Endothelial cell of umbilical vein (primary cell): ENCODE results near the gene KCMF1. TPM values are rescaled to one million over a fixed set of nuclear protein-coding genes. Genes with fewer than 3 reads are reported as not detected.

ENCODE experiments used
- BruUV-seq: library from RNA; stranded (reverse); fragments of 400-500 nt; replicated peaks from 2 replicates; lab custom pipeline; 2021; lab: Mats Ljungman, UMichigan
- CTCF ChIA-PET: fragments of 300-600, 350-600 bp; sonication (Branson Sonifier 250); formaldehyde crosslinking; loops from one replicate; lab custom pipeline; 2021; ENCODE audit warnings: antibody characterized with exemption, inconsistent platforms; lab: Charles Lee
- POLR2A ChIA-PET: fragments of 300-600, 350-600 bp; sonication (Branson Sonifier 250); formaldehyde crosslinking; loops from one replicate; lab custom pipeline; 2021; ENCODE audit warnings: antibody characterized with exemption, inconsistent platforms; lab: Charles Lee
- DNase-seq: peaks from one replicate; pipeline ENCODE4 v3.0.0-alpha.2; 2011; ENCODE audit warnings: low read depth, low spot score
- FAIRE-seq: peaks from 2 replicates; lab custom pipeline; 2011; peaks lifted over from hg19 to GRCh38; lab: Jason Lieb, UNC
- H2AFZ ChIP-seq: 2 replicates; pipeline ENCODE4 v1.6.0; 2012; ENCODE audit warnings: low read depth, low read length, control low read depth, inconsistent platforms
- H3K27ac ChIP-seq: 2 replicates; pipeline ENCODE4 v1.5.1; 2011; ENCODE audit warnings: low read depth, mild to moderate bottlenecking, control low read depth, low read length, moderate library complexity; ENCODE audit not compliant: insufficient read depth
- H3K27me3 ChIP-seq, 2 experiments: 2 replicates each; pipeline versions ENCODE4 v1.6.0 to v1.6.1; 2011; ENCODE audit warnings: low read length in 2 of 2, mixed read lengths in 1 of 2; ENCODE audit not compliant: control insufficient read depth in 2 of 2, insufficient read depth in 2 of 2
- H3K36me3 ChIP-seq, 2 experiments: 2 replicates in 1 of 2; 3 replicates in 1 of 2; pipeline ENCODE4 v1.5.1; 2011; ENCODE audit warnings: low read length in 2 of 2, mild to moderate bottlenecking in 1 of 2, moderate library complexity in 1 of 2; ENCODE audit not compliant: control insufficient read depth in 2 of 2, insufficient read depth in 2 of 2; ENCODE audit errors: extremely low read depth in 1 of 2
- H3K4me1 ChIP-seq: 3 replicates; pipeline ENCODE4 v1.5.1; 2011; ENCODE audit warnings: mild to moderate bottlenecking, low read length; ENCODE audit not compliant: control insufficient read depth, insufficient read depth; ENCODE audit errors: extremely low read depth
- H3K4me2 ChIP-seq: 2 replicates; pipeline ENCODE4 v1.6.1; 2011; ENCODE audit warnings: low read length, control low read depth, mixed read lengths; ENCODE audit not compliant: insufficient read depth
- H3K4me3 ChIP-seq, 3 experiments: fragments of 200-600 bp in 1 of 3; sonication (generic), shearing (Covaris generic) in 1 of 3; replicated peaks in 1 of 3; 2 replicates each; pipeline ENCODE4 v1.5.1; 2011 to 2016; ENCODE audit warnings: control low read depth in 3 of 3, low read length in 3 of 3, mild to moderate bottlenecking in 2 of 3, inconsistent platforms in 1 of 3, low read depth in 1 of 3, moderate library complexity in 1 of 3; ENCODE audit not compliant: insufficient read depth in 1 of 3
- H3K79me2 ChIP-seq: 2 replicates; pipeline ENCODE4 v1.6.0; 2012; ENCODE audit warnings: low read length, inconsistent platforms; ENCODE audit not compliant: control insufficient read depth, insufficient read depth
- H3K9ac ChIP-seq: replicated peaks from 2 replicates; pipeline ENCODE3; 2011; ENCODE audit warnings: low read length, control low read depth; ENCODE audit not compliant: insufficient read depth; ENCODE audit errors: extremely low read depth
- H3K9me1 ChIP-seq: replicated peaks from 3 replicates; pipeline ENCODE4 v1.6.0; 2011; ENCODE audit warnings: mild to moderate bottlenecking, low read length; ENCODE audit not compliant: control insufficient read depth, insufficient read depth; ENCODE audit errors: extremely low read depth
- H3K9me3 ChIP-seq: replicated peaks from 2 replicates; pipeline ENCODE4 v1.5.1; 2012; ENCODE audit warnings: low read length, inconsistent platforms; ENCODE audit not compliant: control insufficient read depth, insufficient read depth
- H4K20me1 ChIP-seq: replicated peaks from 2 replicates; pipeline ENCODE3; 2011; ENCODE audit warnings: mild to moderate bottlenecking, low read length; ENCODE audit not compliant: control insufficient read depth, insufficient read depth; ENCODE audit errors: extremely low read depth
- EZH2 ChIP-seq: IDR thresholded peaks from 2 replicates; pipeline ENCODE4 v1.6.1; 2012; ENCODE audit warnings: borderline replicate concordance, low read depth, mild to moderate bottlenecking, moderate library complexity, low read length, inconsistent platforms; ENCODE audit not compliant: severe bottlenecking
- FOS ChIP-seq: IDR thresholded peaks from 2 replicates; pipeline ENCODE4 v1.6.1; 2011; ENCODE audit warnings: mild to moderate bottlenecking, low read length, moderate library complexity, borderline replicate concordance; ENCODE audit not compliant: insufficient read depth
- GATA2 ChIP-seq: IDR thresholded peaks from 2 replicates; pipeline ENCODE4 v1.7.0; 2011; ENCODE audit warnings: low read depth, mild to moderate bottlenecking, moderate library complexity, mixed read lengths, low read length; ENCODE audit not compliant: insufficient read length, insufficient read depth
- JUN ChIP-seq: IDR thresholded peaks from 2 replicates; pipeline ENCODE4 v1.6.1; 2011; ENCODE audit warnings: borderline replicate concordance, low read depth; ENCODE audit not compliant: insufficient read length, insufficient read depth
- MYC ChIP-seq: IDR thresholded peaks from one replicate; pipeline ENCODE4 v1.6.1; 2011; ENCODE audit warnings: mild to moderate bottlenecking, low read depth, low read length
- POLR2A ChIP-seq: IDR thresholded peaks from 2 replicates; pipeline ENCODE4 v1.6.1; 2012; ENCODE audit warnings: low read depth, mild to moderate bottlenecking, control low read depth, low read length
- POLR2AphosphoS5 ChIP-seq: IDR thresholded peaks from 2 replicates; pipeline ENCODE4 v1.6.1; 2012; ENCODE audit warnings: low read depth, mild to moderate bottlenecking, control low read depth, low read length, moderate library complexity; ENCODE audit not compliant: insufficient read depth
- dilution Hi-C: fragments of 300-500 bp; cut with MboI; formaldehyde crosslinking; loops from one replicate; pipeline ENCODE4 v1.15.0; 2019; ENCODE audit warnings: low sequenced_read_pairs; ENCODE audit not compliant: extremely low pct_ligation_motif_present
- intact Hi-C: fragments of 100-400 bp; cut with micrococcal nuclease; formaldehyde crosslinking; loops from one replicate; pipeline ENCODE4 v1.10.0; 2022
- polyA plus RNA-seq, 4 experiments: library from polyadenylated mRNA; depleted of rRNA in 3 of 4; stranded (reverse) in 3 of 4; unstranded in 1 of 4; fragments of >200 nt; gene quantifications; 2 replicates each; pipeline versions ENCODE4 v1.2.1 to v1.2.3, GENCODE V29; 2011 to 2012; ENCODE audit warnings: missing spikeins in 1 of 4
- total RNA-seq: library from RNA; stranded (reverse); gene quantifications from 2 replicates; pipeline ENCODE4 v1.2.3, GENCODE V29; 2021
- TF ChIP-seq, protein P1 (sequence below), 2 donors: IDR thresholded peaks; 1 replicate in 1 of 2; 2 replicates in 1 of 2; pipeline ENCODE4 v1.5.1; 2011; ENCODE audit warnings: low read length in 2 of 2, mild to moderate bottlenecking in 2 of 2, moderate library complexity in 2 of 2, control low read depth in 1 of 2, inconsistent platforms in 1 of 2, low read depth in 1 of 2; ENCODE audit not compliant: insufficient read depth in 1 of 2; ENCODE audit errors: extremely low read depth in 1 of 2
- TF ChIP-seq, protein P2 (sequence below): IDR thresholded peaks from 2 replicates; pipeline ENCODE4 v1.6.1; 2011; ENCODE audit not compliant: insufficient read depth, insufficient read length

The KCMF1 gene
- total and polyA plus RNA-seq, 2 donors (not counting 3 experiments of a cell fraction or from before 2014, with no cell fraction given), result 49.3 to 78.4 TPM

DNA sequence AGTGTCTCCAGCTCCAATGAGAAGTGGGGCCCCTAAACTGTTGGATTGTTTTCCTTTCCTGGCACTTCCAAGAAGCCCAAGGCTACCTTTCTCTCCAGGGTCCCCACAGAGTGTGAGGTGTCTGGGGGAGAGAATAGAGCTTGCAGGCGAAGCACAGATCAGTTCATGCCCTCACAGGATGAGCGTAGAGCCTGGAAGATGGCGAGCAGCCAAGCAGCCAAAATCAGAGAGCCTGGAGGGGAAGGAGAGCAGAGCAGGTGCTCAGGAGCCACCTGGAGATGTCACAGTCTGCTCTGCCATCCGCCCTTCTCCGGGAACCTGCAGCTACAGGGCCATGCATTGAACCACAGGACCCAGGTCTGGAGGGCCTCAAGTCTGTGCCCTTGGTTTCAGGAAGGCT is 107.6 kb downstream of the KCMF1 start:
- Histone ChIP-seq H3K9me1 (no peaks in the 10 kb centered on the region), H3K36me3 (no peaks in the 10 kb centered on the region), H3K4me3 (no peak overlapping the region), H3K9me3 (no peaks in the 10 kb centered on the region), H3K27ac (no peak overlapping the region), H2AFZ (no peak overlapping the region), H3K79me2 (no peaks in the 10 kb centered on the region), H4K20me1 (no peaks in the 10 kb centered on the region), H3K27me3 (peaks cover 8 to 10% of the 10 kb centered on the region in 2 experiments), H3K9ac (no peak overlapping the region), H3K4me1 (no peaks in the 10 kb centered on the region), H3K4me2 (no peak overlapping the region)
- no TSS peak for BruUV-seq
- no peak for DNase-seq
- ChIA-PET CTCF (interaction anchor here (0.6 to 5.0 kb wide), 5 partner anchors 11 to 222 kb away, joined by 3 to 30 read pairs (median 3); no protein-coding TSS in a partner anchor), POLR2A (no interaction called here)
- dilution Hi-C loops (no loop called here), intact Hi-C loops (no loop called here)
- TF ChIP-seq, protein P1, sequence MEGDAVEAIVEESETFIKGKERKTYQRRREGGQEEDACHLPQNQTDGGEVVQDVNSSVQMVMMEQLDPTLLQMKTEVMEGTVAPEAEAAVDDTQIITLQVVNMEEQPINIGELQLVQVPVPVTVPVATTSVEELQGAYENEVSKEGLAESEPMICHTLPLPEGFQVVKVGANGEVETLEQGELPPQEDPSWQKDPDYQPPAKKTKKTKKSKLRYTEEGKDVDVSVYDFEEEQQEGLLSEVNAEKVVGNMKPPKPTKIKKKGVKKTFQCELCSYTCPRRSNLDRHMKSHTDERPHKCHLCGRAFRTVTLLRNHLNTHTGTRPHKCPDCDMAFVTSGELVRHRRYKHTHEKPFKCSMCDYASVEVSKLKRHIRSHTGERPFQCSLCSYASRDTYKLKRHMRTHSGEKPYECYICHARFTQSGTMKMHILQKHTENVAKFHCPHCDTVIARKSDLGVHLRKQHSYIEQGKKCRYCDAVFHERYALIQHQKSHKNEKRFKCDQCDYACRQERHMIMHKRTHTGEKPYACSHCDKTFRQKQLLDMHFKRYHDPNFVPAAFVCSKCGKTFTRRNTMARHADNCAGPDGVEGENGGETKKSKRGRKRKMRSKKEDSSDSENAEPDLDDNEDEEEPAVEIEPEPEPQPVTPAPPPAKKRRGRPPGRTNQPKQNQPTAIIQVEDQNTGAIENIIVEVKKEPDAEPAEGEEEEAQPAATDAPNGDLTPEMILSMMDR (IDR thresholded peaks at IDR 0.05; ENCODE audit: extremely low read depth in 1 of 2, insufficient read depth in 1 of 2, low read depth in 1 of 2, low read length in 2 of 2), result no peak
- TF ChIP-seq POLR2A (no peak), JUN (no peak), GATA2 (no peak), FOS (no peak), EZH2 (no peak), MYC (no peak), POLR2AphosphoS5 (no peak)
- TF ChIP-seq, protein P2, sequence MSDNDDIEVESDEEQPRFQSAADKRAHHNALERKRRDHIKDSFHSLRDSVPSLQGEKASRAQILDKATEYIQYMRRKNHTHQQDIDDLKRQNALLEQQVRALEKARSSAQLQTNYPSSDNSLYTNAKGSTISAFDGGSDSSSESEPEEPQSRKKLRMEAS, result no peak
- no peak for FAIRE-seq
